Measurements from ENCODE around the gene TMEM119. TPM values are rescaled to one million over a fixed set of nuclear protein-coding genes. Genes with fewer than 3 reads are reported as not detected.

Gene TMEM119
- total and polyA plus RNA-seq, 2 of the 13 experiments (the other 11 are each of a cell fraction or from before 2014, with no cell fraction given): not detected

GRCh38 chr12:108562348-108563135 lies 35.3 kb downstream of the TMEM119 start, which contains the start of gene ISCU (continued):
- TF ChIP-seq AHR (CRISPR knock-in tag; IDR thresholded peaks at IDR 0.05) (no peak), SAP130 (CRISPR knock-in tag; IDR thresholded peaks at IDR 0.05; ENCODE audit: low read depth) (peak; percentile 99), KLF12 (CRISPR knock-in tag; IDR thresholded peaks at IDR 0.05; ENCODE audit: borderline replicate concordance) (0 out of 2 replicates have a peak, but pooled peaks have one; percentile 65), CREB1 (IDR thresholded peaks at IDR 0.05) (peak; percentile 99), CREB1 (CRISPR knock-in tag; IDR thresholded peaks at IDR 0.05) (peak; percentile 91), MAFK (conservative IDR thresholded peaks at IDR 0.05 in 1 of 2, IDR thresholded peaks at IDR 0.05 in 1 of 2; ENCODE audit: low read length in 2 of 2) (no peak), SETDB1 (CRISPR knock-in tag; IDR thresholded peaks at IDR 0.05; ENCODE audit: borderline replicate concordance) (no peak), ZNF530 (CRISPR knock-in tag; IDR thresholded peaks at IDR 0.05; ENCODE audit: low read depth) (no peak), ZMAT3 (CRISPR knock-in tag; conservative IDR thresholded peaks at IDR 0.05) (0 out of 2 replicates have a peak, but pooled peaks have one; percentile 30), SMC3 (IDR thresholded peaks at IDR 0.05; ENCODE audit: low read length) (no peak), EZH2 (conservative IDR thresholded peaks at IDR 0.05; ENCODE audit: low read depth, low read length) (no peak), ZNF549 (CRISPR knock-in tag; IDR thresholded peaks at IDR 0.05) (no peak), POLR2A (IDR thresholded peaks at IDR 0.05; ENCODE audit: insufficient read depth in 1 of 2, low read depth in 2 of 2, low read length in 2 of 2) (peak; percentile 63 to 78), ZNF430 (CRISPR knock-in tag; IDR thresholded peaks at IDR 0.05) (no peak), ZNF776 (CRISPR knock-in tag; IDR thresholded peaks at IDR 0.05) (peak; percentile 90), MBNL3 (CRISPR knock-in tag; conservative IDR thresholded peaks at IDR 0.05) (no peak), KLF6 (CRISPR knock-in tag; IDR thresholded peaks at IDR 0.05) (peak; percentile 25; the same call in 1 of the 2 replicates), ZNF281 (CRISPR knock-in tag; IDR thresholded peaks at IDR 0.05; ENCODE audit: borderline replicate concordance) (no peak), ZNF652 (CRISPR knock-in tag; IDR thresholded peaks at IDR 0.05; ENCODE audit: borderline replicate concordance, low read depth) (no peak), RFX5 (IDR thresholded peaks at IDR 0.05; ENCODE audit: low read depth, low read length) (peak; percentile 60; the same call in 1 of the 2 replicates), KMT2A (CRISPR knock-in tag; IDR thresholded peaks at IDR 0.05) (no peak), ZNF761 (CRISPR knock-in tag; conservative IDR thresholded peaks at IDR 0.05) (no peak)
- TF ChIP-seq, protein P1, sequence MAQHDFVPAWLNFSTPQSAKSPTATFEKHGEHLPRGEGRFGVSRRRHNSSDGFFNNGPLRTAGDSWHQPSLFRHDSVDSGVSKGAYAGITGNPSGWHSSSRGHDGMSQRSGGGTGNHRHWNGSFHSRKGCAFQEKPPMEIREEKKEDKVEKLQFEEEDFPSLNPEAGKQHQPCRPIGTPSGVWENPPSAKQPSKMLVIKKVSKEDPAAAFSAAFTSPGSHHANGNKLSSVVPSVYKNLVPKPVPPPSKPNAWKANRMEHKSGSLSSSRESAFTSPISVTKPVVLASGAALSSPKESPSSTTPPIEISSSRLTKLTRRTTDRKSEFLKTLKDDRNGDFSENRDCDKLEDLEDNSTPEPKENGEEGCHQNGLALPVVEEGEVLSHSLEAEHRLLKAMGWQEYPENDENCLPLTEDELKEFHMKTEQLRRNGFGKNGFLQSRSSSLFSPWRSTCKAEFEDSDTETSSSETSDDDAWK (CRISPR knock-in tag; IDR thresholded peaks at IDR 0.05): no peak
- TF ChIP-seq, protein P2, sequence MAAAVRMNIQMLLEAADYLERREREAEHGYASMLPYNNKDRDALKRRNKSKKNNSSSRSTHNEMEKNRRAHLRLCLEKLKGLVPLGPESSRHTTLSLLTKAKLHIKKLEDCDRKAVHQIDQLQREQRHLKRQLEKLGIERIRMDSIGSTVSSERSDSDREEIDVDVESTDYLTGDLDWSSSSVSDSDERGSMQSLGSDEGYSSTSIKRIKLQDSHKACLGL (CRISPR knock-in tag; IDR thresholded peaks at IDR 0.05): peak; percentile 49; the same call in 1 of the 2 replicates
- TF ChIP-seq, protein P3, sequence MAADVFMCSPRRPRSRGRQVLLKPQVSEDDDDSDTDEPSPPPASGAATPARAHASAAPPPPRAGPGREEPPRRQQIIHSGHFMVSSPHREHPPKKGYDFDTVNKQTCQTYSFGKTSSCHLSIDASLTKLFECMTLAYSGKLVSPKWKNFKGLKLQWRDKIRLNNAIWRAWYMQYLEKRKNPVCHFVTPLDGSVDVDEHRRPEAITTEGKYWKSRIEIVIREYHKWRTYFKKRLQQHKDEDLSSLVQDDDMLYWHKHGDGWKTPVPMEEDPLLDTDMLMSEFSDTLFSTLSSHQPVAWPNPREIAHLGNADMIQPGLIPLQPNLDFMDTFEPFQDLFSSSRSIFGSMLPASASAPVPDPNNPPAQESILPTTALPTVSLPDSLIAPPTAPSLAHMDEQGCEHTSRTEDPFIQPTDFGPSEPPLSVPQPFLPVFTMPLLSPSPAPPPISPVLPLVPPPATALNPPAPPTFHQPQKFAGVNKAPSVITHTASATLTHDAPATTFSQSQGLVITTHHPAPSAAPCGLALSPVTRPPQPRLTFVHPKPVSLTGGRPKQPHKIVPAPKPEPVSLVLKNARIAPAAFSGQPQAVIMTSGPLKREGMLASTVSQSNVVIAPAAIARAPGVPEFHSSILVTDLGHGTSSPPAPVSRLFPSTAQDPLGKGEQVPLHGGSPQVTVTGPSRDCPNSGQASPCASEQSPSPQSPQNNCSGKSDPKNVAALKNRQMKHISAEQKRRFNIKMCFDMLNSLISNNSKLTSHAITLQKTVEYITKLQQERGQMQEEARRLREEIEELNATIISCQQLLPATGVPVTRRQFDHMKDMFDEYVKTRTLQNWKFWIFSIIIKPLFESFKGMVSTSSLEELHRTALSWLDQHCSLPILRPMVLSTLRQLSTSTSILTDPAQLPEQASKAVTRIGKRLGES (CRISPR knock-in tag; IDR thresholded peaks at IDR 0.05; ENCODE audit: borderline replicate concordance): no peak
